ENCODE measurements around the gene ETS1. TPM values are rescaled to one million over a fixed set of nuclear protein-coding genes. Genes with fewer than 3 reads are reported as not detected.

Gene ETS1
- total RNA-seq, 4 donors from 2014 or later = 16.8 to 24.9 (median 21.8) TPM

DNA sequence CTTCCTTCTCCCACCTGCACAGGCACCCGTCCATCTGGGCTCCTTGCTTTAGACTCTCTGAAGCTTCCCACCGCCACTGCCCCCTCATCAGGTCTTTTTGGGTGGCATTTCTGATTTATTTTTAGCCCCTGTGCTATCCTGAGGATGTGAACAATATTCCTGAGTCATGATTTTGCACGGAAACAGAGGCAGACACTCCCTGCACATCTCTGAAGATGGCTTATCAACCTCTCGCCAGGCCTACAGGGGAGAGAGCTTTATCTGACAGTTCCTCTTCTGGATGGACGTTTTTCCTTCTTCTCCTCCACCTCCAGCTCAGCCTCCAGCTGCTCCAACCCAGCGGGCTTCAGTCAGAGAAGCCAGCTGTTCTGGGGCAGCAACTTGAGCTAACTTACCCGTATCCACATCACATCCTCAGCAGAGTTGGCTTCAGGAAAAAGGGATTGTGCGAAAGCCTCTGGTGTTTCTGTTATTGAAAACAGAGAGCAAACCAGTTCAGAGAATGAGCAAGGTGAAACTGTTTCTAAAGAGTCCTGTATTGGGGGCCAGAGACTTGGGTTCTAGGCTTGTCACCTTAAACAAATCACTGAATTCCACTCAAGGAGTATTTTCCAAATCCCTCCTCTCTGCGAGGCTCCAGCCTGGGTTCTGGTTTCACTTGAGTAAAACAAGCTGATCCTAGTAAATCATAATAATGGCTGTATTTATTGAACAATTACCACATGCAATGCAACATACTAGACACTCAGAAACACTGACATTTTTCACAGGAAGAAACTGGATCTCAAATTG lies 33.1 kb upstream of the ETS1 start:
- Histone ChIP-seq H3K27me3 (no peaks in the 10 kb centered on the region), H3K4me1 (peaks cover 0 to 5% of the 10 kb centered on the region in 2 donors), H3K36me3 (no peaks in the 10 kb centered on the region), H3K4me3 (no peak overlapping the region), H3K27ac (peak overlapping the region in 2 of 4 donors; percentile 21 to 42), H3K9me3 (no peaks in the 10 kb centered on the region)
- no peak for DNase-seq
- intact Hi-C loops (cut with DNase I; ENCODE audit: low total_unique reads) (no loop called here), in situ Hi-C loops (cut with MboI; ENCODE audit: low sequenced_read_pairs in 4 of 4) (no loop called here)
- TF ChIP-seq, protein P1, sequence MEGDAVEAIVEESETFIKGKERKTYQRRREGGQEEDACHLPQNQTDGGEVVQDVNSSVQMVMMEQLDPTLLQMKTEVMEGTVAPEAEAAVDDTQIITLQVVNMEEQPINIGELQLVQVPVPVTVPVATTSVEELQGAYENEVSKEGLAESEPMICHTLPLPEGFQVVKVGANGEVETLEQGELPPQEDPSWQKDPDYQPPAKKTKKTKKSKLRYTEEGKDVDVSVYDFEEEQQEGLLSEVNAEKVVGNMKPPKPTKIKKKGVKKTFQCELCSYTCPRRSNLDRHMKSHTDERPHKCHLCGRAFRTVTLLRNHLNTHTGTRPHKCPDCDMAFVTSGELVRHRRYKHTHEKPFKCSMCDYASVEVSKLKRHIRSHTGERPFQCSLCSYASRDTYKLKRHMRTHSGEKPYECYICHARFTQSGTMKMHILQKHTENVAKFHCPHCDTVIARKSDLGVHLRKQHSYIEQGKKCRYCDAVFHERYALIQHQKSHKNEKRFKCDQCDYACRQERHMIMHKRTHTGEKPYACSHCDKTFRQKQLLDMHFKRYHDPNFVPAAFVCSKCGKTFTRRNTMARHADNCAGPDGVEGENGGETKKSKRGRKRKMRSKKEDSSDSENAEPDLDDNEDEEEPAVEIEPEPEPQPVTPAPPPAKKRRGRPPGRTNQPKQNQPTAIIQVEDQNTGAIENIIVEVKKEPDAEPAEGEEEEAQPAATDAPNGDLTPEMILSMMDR (IDR thresholded peaks at IDR 0.05 in 4 of 5, conservative IDR thresholded peaks at IDR 0.05 in 1 of 5) = no peak
- TF ChIP-seq POLR2A (IDR thresholded peaks at IDR 0.05) = no peak
- no peak for ATAC-seq

DNA sequence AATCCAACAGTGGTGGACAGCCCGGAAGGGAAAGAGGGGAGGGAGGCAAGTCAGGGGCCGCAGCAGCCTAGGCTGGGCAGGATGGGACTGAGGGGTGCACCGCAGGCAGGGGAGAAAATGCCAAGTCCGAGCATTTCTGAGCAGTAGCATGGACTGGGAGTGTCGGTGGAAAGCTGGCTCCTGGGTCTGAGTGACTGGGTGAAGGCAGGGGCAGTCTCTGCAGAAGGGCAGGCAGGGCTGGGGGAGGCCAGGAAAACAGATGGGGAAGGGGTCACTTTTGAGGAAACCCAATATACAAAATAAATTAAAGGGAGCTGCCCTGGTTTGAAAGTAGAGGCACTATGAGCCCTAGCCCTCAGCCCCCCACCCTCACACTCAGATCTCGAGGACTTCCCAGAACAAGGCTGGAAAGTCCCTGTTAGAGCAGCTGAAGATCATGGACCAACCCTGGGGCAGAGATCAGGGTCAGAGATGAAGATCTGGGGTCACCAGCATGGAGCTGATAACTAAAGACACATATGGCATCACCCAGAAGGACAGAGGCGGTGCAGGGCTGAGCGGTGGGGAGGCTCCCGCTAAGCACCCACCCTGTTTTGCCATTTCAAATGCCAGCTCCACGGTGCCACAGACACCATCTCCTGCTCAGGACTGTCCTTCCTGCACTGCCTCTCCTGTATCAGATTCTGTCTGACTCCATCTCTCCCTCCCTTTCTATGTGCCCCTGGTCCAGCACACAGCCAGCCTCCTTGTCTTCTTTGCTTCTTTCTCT lies 32.4 kb upstream of the ETS1 start:
- Histone ChIP-seq H3K27ac (peak overlapping the region in 1 of 4 donors; percentile 42), H3K4me1 (peaks cover 0 to 2% of the 10 kb centered on the region in 2 donors), H3K36me3 (no peaks in the 10 kb centered on the region), H3K9me3 (no peaks in the 10 kb centered on the region), H3K27me3 (no peaks in the 10 kb centered on the region), H3K4me3 (no peak overlapping the region)
- in situ Hi-C loops (cut with MboI; ENCODE audit: low sequenced_read_pairs in 4 of 4) (no loop called here), intact Hi-C loops (cut with DNase I; ENCODE audit: low total_unique reads) (no loop called here)
- no peak for ATAC-seq
- no peak for TF ChIP-seq POLR2A (IDR thresholded peaks at IDR 0.05)
- TF ChIP-seq, protein P1 (IDR thresholded peaks at IDR 0.05 in 4 of 5, conservative IDR thresholded peaks at IDR 0.05 in 1 of 5) = no peak
- no peak for DNase-seq

DNA sequence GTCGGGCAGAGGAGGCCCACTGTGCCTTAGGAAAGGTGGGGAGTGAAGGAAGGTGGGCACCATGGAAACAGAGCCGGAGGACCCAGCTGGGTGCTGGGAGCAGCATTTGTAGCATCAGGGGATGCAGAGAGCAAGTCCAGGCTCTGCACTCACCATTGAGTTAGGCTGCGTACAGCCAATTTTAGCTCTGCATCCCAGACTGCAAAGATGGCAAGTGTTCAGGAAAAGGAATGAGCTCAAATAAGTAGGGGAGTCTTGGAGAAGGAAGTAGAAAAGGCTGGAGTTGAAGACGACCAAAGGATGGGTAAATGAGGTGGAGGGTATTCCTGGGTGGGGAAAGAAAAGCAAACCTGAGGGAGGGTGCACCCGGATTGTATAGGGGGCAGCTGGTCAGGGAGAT lies 31.6 kb upstream of the ETS1 start:
- ATAC-seq (no peak), DNase-seq (no peak)
- no peaks in the 10 kb centered on the region for H3K4me1 ChIP-seq
- no peaks in the 10 kb centered on the region for H3K36me3 ChIP-seq
- no peak overlapping the region for H3K4me3 ChIP-seq
- intact Hi-C loops (cut with DNase I; ENCODE audit: low total_unique reads) (no loop called here), in situ Hi-C loops (cut with MboI; ENCODE audit: low sequenced_read_pairs in 4 of 4) (no loop called here)
- TF ChIP-seq, protein P1 (IDR thresholded peaks at IDR 0.05 in 4 of 5, conservative IDR thresholded peaks at IDR 0.05 in 1 of 5) = no peak
- TF ChIP-seq POLR2A (IDR thresholded peaks at IDR 0.05) = no peak
- no peak overlapping the region for H3K27ac ChIP-seq
- H3K9me3 ChIP-seq = no peaks in the 10 kb centered on the region
- no peaks in the 10 kb centered on the region for H3K27me3 ChIP-seq

DNA sequence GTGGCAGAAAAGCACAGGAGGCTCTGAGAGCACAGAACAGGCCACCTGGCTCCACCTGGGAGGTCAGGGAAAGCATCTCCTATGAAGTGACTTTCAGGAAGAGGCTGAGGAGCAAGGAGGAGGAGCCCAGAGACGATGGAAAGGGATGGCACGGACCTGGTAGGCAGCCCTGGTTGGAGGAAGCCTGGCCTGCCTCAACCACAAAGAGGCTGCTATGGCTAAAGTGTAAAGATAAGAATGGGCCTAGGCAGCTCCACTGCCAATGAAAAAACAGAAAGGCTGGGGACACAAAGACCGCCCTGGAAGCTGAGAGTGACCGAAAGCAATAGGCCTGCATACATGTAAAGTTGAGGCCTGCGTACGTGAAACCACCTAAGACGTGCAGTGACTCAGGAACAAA lies 31.2 kb upstream of the ETS1 start:
- H3K4me1 ChIP-seq = no peaks in the 10 kb centered on the region
- no peaks in the 10 kb centered on the region for H3K27me3 ChIP-seq
- intact Hi-C loops (cut with DNase I; ENCODE audit: low total_unique reads) = no loop called here
- DNase-seq (no peak), ATAC-seq (no peak)
- no peaks in the 10 kb centered on the region for H3K36me3 ChIP-seq
- H3K4me3 ChIP-seq = no peak overlapping the region
- no peak overlapping the region for H3K27ac ChIP-seq
- no peak for TF ChIP-seq POLR2A (IDR thresholded peaks at IDR 0.05)
- TF ChIP-seq, protein P1 (IDR thresholded peaks at IDR 0.05 in 4 of 5, conservative IDR thresholded peaks at IDR 0.05 in 1 of 5) = no peak
- H3K9me3 ChIP-seq = no peaks in the 10 kb centered on the region
- in situ Hi-C loops (cut with MboI; ENCODE audit: low sequenced_read_pairs in 4 of 4) = no loop called here

All from gastrocnemius medialis (tissue), 4 donors.